Fibroblast of skin of back (primary cell): ENCODE results near the gene AHCYL2. TPM values are rescaled to one million over a fixed set of nuclear protein-coding genes. Genes with fewer than 3 reads are reported as not detected.
A peak's percentile ranks its signal among the peaks of the same experiment; 100 is the strongest.

ENCODE experiments used
- DNase-seq: peaks from one replicate; pipeline ENCODE4 v3.0.0-alpha.2; 2013
- polyA plus RNA-seq, 2 experiments: library from polyadenylated mRNA; unstranded; fragments of 120-200 nt; gene quantifications; one replicate each; pipeline ENCODE4 v1.2.1, GENCODE V29; 2013; ENCODE audit not compliant: insufficient read length in 2 of 2

Gene AHCYL2
- 4.2 TPM for polyA plus RNA-seq (2013, experiment 1 of 2; ENCODE audit: insufficient read length)
- polyA plus RNA-seq (2013, experiment 2 of 2; ENCODE audit: insufficient read length), result 6.3 TPM

DNA sequence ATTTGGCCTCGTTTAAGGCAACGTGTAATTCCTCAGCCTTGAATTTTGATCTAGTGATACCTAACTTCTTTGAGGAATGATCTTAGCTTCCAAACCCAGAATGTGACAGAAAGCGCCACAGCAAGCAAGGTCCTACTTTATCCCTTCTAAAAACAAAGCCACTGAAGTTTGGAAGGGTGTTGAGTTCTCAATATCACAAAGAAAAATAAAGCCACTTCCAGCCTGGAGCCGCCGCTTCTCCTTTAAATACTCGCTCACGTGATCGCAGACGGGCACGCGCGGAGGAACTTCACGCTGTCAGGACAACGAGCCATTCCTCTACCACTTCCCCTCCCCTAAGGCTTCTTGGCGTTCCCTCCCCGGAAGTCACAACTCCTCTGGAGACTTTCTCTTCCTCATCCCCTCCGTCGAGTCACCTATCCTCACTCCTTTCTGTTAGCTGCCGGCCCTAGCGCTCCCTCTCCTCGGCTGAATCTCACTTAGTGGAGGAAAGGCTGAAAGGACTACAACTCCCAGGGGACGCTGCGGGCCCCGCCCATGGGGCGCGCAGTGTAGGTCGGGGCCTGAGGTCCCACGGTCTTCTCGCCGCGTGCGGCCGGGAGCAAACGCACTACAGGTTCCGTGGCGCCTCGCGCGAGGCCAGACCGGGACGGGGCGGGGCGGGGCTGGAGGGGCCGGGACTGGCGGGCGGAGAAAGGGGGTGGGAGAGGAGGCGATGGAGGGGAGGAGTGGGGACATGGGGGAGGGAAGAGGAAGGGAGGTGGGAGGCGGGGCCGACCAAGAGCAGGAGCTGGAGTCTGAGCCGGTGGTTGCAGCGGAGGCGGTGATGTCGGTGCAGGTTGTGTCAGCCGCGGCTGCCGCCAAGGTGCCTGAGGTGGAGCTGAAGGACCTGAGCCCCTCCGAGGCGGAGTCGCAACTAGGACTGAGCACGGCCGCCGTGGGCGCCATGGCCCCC lies at the start of gene AHCYL2:
Gene AHCYL2, plus strand, starts transcription at position 780 of the 955 bp plus-strand sequence.
- DNase-seq, result peak; percentile 97

DNA sequence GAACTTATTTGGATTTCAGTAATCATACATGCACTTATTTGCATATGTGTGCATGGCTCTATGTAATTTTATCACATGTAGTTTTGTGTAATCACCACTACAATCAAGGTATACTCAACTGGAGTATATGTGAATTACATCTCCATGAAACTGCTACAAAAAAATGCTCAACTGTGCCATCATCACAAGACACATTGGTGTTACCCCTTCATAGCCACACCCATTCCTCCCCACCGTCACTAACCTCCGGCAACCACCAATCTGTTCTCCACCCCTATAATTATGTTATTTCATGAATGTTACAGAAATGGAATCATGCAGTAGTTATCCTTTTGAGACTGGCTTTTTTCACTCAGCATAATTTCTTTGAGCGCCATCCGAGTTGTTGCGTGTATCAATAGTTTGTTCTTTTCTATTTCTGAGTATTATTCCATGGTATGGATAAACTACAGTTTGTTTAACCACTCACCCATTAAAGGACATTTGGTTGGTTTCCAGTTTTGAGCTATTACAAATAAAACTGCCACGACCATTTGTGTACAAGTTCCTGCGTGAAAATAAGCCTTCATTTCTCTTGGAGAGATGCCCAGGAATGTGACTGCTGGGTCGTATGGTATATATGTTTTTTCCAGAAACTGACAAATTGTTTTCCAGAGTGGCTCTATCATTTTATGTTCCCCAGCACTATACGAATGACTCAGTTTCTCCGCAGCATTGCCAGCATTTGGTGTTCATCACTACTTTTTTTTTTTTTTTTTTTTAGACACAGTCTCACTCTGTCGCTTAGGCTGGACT lies 47.7 kb upstream of the AHCYL2 start:
- peak; percentile 12 for DNase-seq

DNA sequence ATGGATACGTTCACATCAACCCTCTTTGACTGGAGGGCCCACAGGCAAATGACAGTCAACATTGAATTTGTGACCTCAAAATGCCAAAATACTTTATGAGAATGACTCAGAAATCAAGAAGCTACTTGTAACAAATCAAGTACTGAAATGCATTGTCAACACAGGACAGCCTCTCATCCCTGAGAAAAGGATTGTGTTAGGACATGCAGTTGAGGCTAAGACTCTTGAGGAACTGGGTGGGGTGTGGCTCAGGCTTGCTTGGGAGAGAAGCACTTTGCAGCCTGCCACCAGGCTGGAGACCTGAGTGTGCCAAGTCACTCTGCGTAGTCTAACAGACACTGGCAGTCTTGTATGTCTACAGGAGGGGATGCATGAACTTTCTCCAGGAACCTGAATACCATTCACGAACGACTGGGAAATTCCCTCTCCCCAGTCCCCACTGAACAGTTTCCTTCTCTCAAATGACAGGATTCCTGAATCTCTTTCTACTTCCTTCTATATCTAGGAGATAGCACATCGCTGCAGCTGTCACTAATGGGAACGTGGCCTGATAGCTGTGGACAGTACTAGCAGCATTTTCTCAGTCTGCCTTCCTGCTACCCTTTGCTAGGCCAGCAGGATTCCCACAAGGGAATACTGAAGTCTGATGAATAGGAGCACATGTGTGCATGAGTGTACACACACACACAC lies 39.7 kb upstream of the AHCYL2 start:
- peak; percentile 10 for DNase-seq

DNA sequence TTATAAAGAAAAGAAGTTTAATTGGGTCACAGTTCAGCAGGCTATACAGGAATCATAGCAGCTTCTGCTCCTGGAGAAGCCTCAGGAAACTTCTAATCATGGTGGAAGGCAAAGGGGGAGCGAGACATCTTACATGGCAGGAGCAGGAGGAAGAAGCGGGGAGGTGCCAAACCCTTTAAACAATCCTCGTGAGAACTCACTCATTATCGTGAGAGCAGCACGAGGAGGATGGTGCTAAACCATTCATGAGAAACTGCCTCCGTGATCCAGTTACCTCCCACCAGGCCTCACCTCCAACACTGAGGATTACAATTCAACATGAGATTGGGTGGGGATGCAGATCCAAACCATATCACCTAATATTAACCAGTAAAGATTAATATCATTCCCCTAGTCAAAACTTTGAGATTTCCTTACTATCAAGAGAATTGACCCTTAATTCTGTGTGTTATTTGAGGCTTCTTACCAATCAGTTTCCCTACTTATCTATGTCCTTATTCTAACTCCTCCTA lies 38.0 kb upstream of the AHCYL2 start:
- no peak for DNase-seq

DNA sequence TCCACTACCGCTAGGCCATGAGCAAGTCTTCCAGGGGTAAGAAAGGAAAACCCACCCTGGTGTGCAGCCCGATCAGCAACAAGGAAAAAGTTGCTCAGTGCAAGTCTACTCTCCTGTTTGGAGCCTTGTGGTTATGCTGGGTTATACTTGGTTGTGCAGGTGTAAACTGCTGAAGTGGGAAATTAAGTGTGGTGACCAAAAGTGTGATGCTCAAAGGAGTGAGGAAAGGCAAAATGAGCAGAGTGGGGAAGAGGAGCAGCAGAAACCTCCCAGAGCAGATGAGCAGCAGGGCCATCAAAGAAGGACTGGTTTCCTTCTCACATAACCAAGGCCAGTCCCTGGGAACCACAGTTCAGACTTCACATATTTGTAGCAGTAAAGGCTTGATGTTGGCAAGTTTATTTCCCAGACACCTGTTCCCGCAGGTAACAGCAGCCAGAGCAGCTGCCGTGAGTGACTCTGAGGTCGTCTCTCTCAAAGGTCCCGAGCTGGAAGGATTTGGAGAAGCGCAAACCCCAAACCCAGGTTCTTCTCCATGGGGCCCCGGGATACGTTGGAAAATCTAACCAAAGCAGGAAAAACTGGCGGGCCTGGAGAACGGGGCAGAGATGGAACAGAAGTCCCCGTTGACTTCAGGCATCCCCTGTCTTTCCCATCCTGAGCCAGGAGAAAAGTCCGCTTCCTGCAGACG lies 37.0 kb upstream of the AHCYL2 start:
- no peak for DNase-seq

DNA sequence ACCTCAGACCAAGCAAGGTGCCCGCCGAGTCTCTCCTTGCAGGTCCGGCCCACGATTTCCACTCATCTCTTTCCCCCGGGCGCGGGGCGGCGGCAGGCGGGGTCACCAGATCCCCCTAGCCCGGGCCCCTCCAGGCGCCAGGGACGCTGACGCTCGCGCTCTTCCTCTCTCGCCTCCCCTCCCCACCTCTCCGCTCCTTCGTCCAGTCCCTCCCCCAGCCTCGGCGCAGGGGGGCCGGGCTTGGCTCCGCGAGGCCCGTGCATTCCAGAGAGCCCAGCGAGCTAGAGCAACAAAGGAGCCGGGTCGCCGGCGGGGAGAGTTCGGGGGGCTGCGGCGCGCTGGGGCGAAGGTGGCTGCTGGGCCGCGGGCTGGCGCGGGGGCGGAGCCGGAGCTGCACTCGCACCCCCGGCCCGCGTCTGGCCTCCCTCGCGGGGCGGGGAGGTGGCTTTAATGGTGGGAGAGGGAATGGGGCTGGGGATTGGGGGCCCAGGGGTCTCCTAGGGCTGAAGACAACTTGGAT lies 36.4 kb upstream of the AHCYL2 start, which contains the start of gene SMO:
Gene SMO, plus strand, starts transcription at position 262 of the 520 bp plus-strand sequence. CDS start 519 bp downstream, outside the sequence.
- peak; percentile 62 for DNase-seq

DNA sequence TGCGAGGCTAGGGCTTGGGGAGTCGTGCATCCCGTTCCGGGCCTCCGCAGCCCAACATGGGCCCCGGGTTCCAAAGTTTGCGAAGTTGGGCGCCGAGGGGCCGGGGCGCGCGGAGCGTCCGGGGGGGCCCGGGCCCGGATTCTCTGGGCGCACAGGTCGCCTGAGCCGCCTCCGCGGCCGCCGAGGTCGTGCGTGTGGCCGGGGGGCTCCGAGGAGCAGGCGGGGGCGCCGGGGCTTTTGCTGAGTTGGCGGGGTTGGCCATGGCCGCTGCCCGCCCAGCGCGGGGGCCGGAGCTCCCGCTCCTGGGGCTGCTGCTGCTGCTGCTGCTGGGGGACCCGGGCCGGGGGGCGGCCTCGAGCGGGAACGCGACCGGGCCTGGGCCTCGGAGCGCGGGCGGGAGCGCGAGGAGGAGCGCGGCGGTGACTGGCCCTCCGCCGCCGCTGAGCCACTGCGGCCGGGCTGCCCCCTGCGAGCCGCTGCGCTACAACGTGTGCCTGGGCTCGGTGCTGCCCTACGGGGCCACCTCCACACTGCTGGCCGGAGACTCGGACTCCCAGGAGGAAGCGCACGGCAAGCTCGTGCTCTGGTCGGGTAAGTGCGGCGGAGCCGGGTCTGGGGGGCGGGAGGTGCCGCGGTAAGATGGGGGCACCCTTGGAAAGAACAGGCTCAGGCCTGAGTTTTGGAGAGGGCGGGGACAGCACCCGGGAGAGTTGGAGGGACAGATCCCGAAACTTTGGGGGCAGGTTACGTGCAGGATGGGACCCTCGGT lies 35.8 kb upstream of the AHCYL2 start:
- peak; percentile 27 for DNase-seq

DNA sequence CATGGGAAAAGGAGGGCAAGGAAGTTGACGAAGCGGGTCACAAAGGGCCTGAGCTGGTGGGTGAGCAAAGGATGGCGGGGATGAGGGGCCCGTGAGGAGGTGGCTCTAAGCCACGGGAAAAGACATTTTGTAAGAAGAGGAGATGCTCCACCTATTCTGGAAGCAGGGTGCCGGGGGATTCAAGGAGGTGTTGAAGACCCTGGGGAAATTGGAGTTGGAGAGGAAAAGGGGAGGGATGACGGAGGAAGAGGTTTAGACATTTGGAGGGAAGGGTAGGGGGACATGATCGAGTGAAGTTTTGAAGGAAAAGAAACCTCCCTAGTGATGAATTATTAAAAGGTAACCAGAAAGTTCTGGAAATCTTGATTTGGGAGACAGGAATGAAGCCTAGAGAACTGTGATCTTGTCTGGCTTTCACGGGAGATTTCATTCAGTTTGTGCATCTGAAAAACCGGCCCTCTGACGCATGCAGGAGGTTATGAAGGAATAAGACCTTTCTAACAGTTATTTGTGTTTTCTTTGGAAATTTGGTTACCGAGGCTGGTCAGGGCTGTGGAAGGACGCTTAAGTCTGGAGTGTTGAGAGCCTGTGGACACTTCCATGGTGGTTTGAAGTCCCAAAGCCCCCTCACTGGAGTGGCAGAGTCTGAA lies 35.0 kb upstream of the AHCYL2 start:
- DNase-seq, result no peak

DNA sequence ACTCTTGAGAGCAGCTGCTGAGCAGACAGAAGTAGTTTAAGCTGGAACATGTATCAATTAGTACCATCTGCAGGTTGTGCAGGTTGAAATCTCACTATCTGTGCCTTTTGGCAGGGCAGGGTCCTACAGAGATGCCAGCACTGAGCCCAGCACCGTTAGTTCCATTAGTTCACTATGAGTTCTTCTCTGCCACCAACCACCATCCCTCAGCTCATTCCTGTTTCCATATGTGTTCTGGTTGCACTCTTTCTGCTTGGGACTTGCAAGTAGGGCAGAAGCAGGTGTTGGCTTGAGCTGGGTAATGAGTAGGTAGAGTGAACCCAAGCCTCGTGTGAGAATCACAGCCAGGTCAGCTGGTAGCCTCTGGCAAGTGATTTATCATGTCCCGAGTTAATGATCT lies 33.6 kb upstream of the AHCYL2 start:
- no peak for DNase-seq

DNA sequence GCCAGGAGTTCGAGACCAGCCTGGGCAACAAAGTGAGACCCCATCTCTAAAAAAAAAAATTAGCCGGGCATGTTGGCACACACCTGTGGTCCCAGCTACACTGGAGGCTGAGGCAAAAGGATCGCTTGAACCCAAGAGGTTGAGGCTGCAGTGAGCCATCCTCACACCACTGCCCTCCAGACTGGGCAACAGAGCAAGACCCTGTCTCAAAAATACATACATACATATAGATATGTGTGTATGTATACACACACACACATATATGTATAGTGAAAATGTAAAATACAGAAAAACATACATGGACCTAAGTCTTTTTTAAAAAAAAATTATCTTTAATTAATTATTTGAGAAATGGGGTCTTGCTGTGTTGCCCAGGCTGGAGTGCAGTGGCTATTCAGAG lies 30.9 kb upstream of the AHCYL2 start:
- DNase-seq, result no peak

DNA sequence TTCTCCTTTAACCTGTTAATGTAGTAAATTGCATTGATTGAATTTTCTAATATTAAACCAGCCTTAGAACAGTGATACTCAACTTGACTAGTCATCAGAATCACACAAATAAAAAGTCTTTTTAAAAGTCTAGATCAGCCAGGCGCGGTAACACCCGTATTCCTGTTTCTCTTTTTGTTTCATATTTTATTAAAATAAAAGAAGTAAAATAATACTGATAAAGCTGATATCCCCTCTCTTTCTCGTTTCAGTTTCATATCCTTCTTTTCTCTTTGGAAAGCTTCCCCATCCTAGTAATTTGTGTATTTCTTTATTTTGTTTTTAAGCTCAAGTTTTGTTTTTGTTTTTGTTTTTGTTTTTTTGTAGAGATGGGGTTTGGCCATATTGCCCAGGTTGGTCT lies 27.1 kb upstream of the AHCYL2 start:
- DNase-seq, result no peak

DNA sequence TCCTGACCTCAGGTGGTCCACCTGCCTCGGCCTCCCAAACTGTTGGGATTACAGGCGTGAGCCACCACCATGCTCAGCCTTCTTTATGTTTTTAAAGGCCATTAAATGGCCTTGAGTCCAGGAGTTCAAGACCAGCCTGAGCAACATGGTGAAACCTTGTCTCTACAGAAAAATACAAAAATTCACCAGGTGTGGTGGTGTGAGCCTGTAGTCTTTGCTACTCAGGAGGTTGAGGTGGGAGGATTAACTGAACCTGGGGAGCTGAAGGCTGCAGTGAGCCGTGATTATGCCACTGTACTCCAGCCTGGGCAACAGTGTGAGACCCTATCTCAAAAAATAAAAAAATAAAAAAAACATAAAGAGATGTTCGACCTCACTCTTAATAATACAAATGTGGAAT lies 25.4 kb upstream of the AHCYL2 start:
- DNase-seq, result no peak

DNA sequence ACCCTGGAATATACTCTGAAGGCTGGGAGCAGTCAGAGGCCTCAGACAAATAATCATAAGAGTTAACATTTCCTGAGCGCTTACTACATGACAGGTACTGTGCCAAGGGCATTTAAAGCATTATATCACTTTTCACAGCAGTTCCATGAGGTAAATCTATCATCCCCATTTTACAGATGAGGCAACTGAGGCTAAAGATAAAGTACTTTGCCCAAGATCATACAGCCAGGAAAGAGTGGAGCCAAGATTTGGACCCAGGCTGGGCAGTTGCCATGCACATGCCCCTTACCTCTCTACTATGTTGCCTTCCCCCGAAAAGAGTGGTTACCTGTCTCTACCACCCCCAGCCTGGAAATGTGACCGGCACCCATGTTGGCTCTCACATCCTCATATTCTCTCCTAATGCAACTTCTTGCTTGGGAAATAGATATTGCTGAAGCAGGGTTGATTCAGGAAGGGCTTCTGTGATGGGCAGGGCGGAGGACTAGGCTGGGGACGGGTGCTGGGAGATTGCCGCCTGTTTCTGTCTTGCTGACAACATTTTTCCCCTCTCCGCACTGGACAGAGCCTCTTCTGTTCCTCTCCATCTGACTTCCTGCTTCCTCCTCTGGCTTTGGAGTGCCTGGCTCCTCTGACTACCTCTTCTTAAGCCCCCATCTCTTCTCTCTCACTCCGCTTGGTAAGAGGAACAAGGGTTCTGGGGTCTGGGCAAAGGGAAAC lies 22.6 kb upstream of the AHCYL2 start:
- no peak for DNase-seq

DNA sequence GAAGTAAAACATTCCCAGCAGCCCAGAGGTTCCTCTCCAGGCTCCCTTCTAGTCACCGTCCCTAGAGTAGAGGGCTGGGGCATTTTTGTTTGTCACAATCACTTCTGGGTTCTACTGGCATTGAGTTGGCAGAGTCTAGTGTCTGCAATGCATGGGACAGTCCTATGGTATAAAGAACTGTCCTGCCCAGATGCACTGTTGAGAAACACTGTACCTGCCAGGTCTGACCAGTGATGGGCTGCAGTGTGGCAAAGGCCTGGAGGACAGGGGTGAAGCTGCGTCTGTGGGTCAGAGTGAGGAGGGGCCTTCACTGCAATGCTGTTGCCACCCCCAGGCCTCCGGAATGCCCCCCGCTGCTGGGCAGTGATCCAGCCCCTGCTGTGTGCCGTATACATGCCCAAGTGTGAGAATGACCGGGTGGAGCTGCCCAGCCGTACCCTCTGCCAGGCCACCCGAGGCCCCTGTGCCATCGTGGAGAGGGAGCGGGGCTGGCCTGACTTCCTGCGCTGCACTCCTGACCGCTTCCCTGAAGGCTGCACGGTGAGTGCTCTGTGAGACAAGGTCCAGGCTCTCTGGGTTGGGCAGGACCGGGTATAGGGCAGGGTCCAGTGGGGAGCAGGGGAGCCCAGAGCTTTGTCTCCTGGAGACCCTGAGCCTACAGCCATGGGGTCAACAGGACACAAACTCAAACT lies 21.6 kb upstream of the AHCYL2 start:
- no peak for DNase-seq

DNA sequence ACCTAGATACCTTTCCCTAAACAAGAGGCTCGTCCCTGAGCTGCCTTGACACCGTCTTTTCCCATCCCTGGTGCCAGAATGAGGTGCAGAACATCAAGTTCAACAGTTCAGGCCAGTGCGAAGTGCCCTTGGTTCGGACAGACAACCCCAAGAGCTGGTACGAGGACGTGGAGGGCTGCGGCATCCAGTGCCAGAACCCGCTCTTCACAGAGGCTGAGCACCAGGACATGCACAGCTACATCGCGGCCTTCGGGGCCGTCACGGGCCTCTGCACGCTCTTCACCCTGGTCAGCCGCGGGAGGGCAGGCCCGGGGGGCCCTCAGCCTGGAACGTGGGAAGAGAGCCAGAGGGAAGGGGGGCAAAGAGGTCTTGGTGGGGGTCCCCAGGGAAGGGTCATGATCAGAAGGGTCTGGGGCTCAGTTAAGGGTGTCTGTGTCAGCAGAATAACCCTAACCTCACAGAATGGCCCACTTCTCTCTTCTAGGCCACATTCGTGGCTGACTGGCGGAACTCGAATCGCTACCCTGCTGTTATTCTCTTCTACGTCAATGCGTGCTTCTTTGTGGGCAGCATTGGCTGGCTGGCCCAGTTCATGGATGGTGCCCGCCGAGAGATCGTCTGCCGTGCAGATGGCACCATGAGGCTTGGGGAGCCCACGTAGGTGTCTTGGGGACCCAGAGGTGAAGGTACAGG lies 19.6 kb upstream of the AHCYL2 start:
- no peak for DNase-seq

DNA sequence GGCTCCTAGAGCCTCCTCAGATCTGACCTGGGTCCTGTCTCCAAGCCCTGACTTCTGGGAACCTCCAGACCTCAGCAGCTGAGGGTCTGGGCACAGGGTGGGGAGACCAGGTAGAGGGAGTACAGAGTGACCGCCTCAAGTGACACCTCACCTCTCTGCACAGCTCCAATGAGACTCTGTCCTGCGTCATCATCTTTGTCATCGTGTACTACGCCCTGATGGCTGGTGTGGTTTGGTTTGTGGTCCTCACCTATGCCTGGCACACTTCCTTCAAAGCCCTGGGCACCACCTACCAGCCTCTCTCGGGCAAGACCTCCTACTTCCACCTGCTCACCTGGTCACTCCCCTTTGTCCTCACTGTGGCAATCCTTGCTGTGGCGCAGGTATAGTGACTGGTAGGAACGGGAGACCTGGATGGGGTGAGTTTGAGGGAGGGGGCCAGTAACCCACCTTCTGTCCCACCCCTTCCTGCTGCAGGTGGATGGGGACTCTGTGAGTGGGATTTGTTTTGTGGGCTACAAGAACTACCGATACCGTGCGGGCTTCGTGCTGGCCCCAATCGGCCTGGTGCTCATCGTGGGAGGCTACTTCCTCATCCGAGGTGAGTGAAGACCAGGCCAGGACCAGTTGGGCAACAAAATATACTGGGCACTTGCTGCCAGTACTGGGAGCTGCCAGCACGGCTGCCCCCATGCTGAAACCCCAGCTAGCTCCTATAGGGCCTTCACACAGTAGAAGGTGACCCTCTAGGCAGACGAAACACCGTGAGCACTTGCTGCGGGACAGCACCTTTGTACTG lies 18.6 kb upstream of the AHCYL2 start:
- DNase-seq, result no peak

DNA sequence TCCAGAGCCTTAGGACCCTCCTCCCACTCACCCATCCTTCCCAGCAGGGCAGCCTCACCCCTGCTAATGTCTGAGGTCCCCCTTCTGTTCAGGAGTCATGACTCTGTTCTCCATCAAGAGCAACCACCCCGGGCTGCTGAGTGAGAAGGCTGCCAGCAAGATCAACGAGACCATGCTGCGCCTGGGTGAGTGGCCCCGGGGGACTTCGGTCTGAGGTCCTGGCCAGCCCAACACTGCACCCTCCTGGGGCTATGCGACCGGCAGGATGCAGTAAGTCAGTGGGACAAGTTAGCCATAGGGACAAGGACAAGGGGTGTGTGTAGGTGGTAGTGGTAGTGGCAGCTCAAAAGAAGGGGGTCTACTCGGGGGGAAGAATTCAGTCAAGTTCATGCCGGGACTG lies 16.2 kb upstream of the AHCYL2 start:
- no peak for DNase-seq
